ENCODE data around the gene CLDN1.

CLDN1 gene

GRCh38 chr3:190302212-190302867 lies 19.9 kb downstream of the CLDN1 start:
- Histone ChIP-seq H3K4me3 (ENCODE audit: low read depth in 1 of 2, low read length in 2 of 2) (no peak overlapping the region), H3K27ac (ENCODE audit: low read depth, low read length) (no peak overlapping the region), H3K36me3 (ENCODE audit: control insufficient read depth in 1 of 2, insufficient read depth in 2 of 2, low read length in 2 of 2) (no peaks in the 10 kb centered on the region), H3K4me1 (ENCODE audit: control insufficient read depth in 1 of 2, insufficient read depth in 2 of 2, low read length in 2 of 2) (peaks cover 11 to 15% of the 10 kb centered on the region in 2 donors), H3K27me3 (ENCODE audit: control insufficient read depth in 1 of 2, insufficient read depth in 2 of 2, low read length in 2 of 2) (no peaks in the 10 kb centered on the region), H3K9ac (ENCODE audit: low read depth in 1 of 2, low read length in 2 of 2) (no peak overlapping the region), H3K9me3 (ENCODE audit: control insufficient read depth in 1 of 2, low read length in 2 of 2) (no peaks in the 10 kb centered on the region)

- Histone ChIP-seq H3K9me3 (ENCODE audit: control insufficient read depth in 1 of 2, low read length in 2 of 2) (no peaks in the 10 kb centered on the region), H3K9ac (ENCODE audit: low read depth in 1 of 2, low read length in 2 of 2) (no peak overlapping the region), H3K27ac (ENCODE audit: low read depth, low read length) (no peak overlapping the region), H3K36me3 (ENCODE audit: control insufficient read depth in 1 of 2, insufficient read depth in 2 of 2, low read length in 2 of 2) (no peaks in the 10 kb centered on the region), H3K4me1 (ENCODE audit: control insufficient read depth in 1 of 2, insufficient read depth in 2 of 2, low read length in 2 of 2) (peaks cover 5 to 8% of the 10 kb centered on the region in 2 donors), H3K4me3 (ENCODE audit: low read depth in 1 of 2, low read length in 2 of 2) (no peak overlapping the region), H3K27me3 (ENCODE audit: control insufficient read depth in 1 of 2, insufficient read depth in 2 of 2, low read length in 2 of 2) (no peaks in the 10 kb centered on the region)
These were observed 20.7 kb downstream of the CLDN1 start for GRCh38 chr3:190301591-190301990.

GRCh38 chr3:190299969-190300368 lies 22.3 kb downstream of the CLDN1 start:
- Histone ChIP-seq H3K4me1 (ENCODE audit: control insufficient read depth in 1 of 2, insufficient read depth in 2 of 2, low read length in 2 of 2) (no peaks in the 10 kb centered on the region), H3K9me3 (ENCODE audit: control insufficient read depth in 1 of 2, low read length in 2 of 2) (no peaks in the 10 kb centered on the region), H3K9ac (ENCODE audit: low read depth in 1 of 2, low read length in 2 of 2) (no peak overlapping the region), H3K27me3 (ENCODE audit: control insufficient read depth in 1 of 2, insufficient read depth in 2 of 2, low read length in 2 of 2) (no peaks in the 10 kb centered on the region), H3K27ac (ENCODE audit: low read depth, low read length) (no peak overlapping the region), H3K36me3 (ENCODE audit: control insufficient read depth in 1 of 2, insufficient read depth in 2 of 2, low read length in 2 of 2) (no peaks in the 10 kb centered on the region), H3K4me3 (ENCODE audit: low read depth in 1 of 2, low read length in 2 of 2) (no peak overlapping the region)

GRCh38 chr3:190294030-190294429 lies 28.2 kb downstream of the CLDN1 start:
- peaks cover 3 to 6% of the 10 kb centered on the region in 2 donors for H3K9me3 ChIP-seq (ENCODE audit: control insufficient read depth in 1 of 2, low read length in 2 of 2)
- no peaks in the 10 kb centered on the region for H3K36me3 ChIP-seq (ENCODE audit: control insufficient read depth in 1 of 2, insufficient read depth in 2 of 2, low read length in 2 of 2)
- no peaks in the 10 kb centered on the region for H3K27me3 ChIP-seq (ENCODE audit: control insufficient read depth in 1 of 2, insufficient read depth in 2 of 2, low read length in 2 of 2)
- no peak overlapping the region for H3K9ac ChIP-seq (ENCODE audit: low read depth in 1 of 2, low read length in 2 of 2)
- H3K4me1 ChIP-seq (ENCODE audit: control insufficient read depth in 1 of 2, insufficient read depth in 2 of 2, low read length in 2 of 2), result no peaks in the 10 kb centered on the region
- H3K27ac ChIP-seq (ENCODE audit: low read depth, low read length), result no peak overlapping the region
- no peak overlapping the region for H3K4me3 ChIP-seq (ENCODE audit: low read depth in 1 of 2, low read length in 2 of 2)

GRCh38 chr3:190293621-190294020 lies 28.6 kb downstream of the CLDN1 start:
- H3K27me3 ChIP-seq (ENCODE audit: control insufficient read depth in 1 of 2, insufficient read depth in 2 of 2, low read length in 2 of 2), result no peaks in the 10 kb centered on the region
- H3K4me1 ChIP-seq (ENCODE audit: control insufficient read depth in 1 of 2, insufficient read depth in 2 of 2, low read length in 2 of 2), result no peaks in the 10 kb centered on the region
- H3K9me3 ChIP-seq (ENCODE audit: control insufficient read depth in 1 of 2, low read length in 2 of 2), result peaks cover 3 to 6% of the 10 kb centered on the region in 2 donors
- no peaks in the 10 kb centered on the region for H3K36me3 ChIP-seq (ENCODE audit: control insufficient read depth in 1 of 2, insufficient read depth in 2 of 2, low read length in 2 of 2)
- no peak overlapping the region for H3K27ac ChIP-seq (ENCODE audit: low read depth, low read length)
- H3K9ac ChIP-seq (ENCODE audit: low read depth in 1 of 2, low read length in 2 of 2), result no peak overlapping the region
- H3K4me3 ChIP-seq (ENCODE audit: low read depth in 1 of 2, low read length in 2 of 2), result no peak overlapping the region

- no peaks in the 10 kb centered on the region for H3K27me3 ChIP-seq (ENCODE audit: control insufficient read depth in 1 of 2, insufficient read depth in 2 of 2, low read length in 2 of 2)
- no peaks in the 10 kb centered on the region for H3K4me1 ChIP-seq (ENCODE audit: control insufficient read depth in 1 of 2, insufficient read depth in 2 of 2, low read length in 2 of 2)
- no peak overlapping the region for H3K4me3 ChIP-seq (ENCODE audit: low read depth in 1 of 2, low read length in 2 of 2)
- H3K27ac ChIP-seq (ENCODE audit: low read depth, low read length), result no peak overlapping the region
- peaks cover 3 to 6% of the 10 kb centered on the region in 2 donors for H3K9me3 ChIP-seq (ENCODE audit: control insufficient read depth in 1 of 2, low read length in 2 of 2)
- no peaks in the 10 kb centered on the region for H3K36me3 ChIP-seq (ENCODE audit: control insufficient read depth in 1 of 2, insufficient read depth in 2 of 2, low read length in 2 of 2)
- no peak overlapping the region for H3K9ac ChIP-seq (ENCODE audit: low read depth in 1 of 2, low read length in 2 of 2)
These were observed 30.2 kb downstream of the CLDN1 start for GRCh38 chr3:190291994-190292584.

GRCh38 chr3:190289989-190290388 lies 32.3 kb downstream of the CLDN1 start:
- no peak overlapping the region for H3K9ac ChIP-seq (ENCODE audit: low read depth in 1 of 2, low read length in 2 of 2)
- H3K27ac ChIP-seq (ENCODE audit: low read depth, low read length), result no peak overlapping the region
- no peaks in the 10 kb centered on the region for H3K4me1 ChIP-seq (ENCODE audit: control insufficient read depth in 1 of 2, insufficient read depth in 2 of 2, low read length in 2 of 2)
- no peaks in the 10 kb centered on the region for H3K27me3 ChIP-seq (ENCODE audit: control insufficient read depth in 1 of 2, insufficient read depth in 2 of 2, low read length in 2 of 2)
- no peak overlapping the region for H3K4me3 ChIP-seq (ENCODE audit: low read depth in 1 of 2, low read length in 2 of 2)
- H3K36me3 ChIP-seq (ENCODE audit: control insufficient read depth in 1 of 2, insufficient read depth in 2 of 2, low read length in 2 of 2), result no peaks in the 10 kb centered on the region
- H3K9me3 ChIP-seq (ENCODE audit: control insufficient read depth in 1 of 2, low read length in 2 of 2), result peaks cover 3 to 12% of the 10 kb centered on the region in 2 donors

- H3K4me1 ChIP-seq (ENCODE audit: control insufficient read depth in 1 of 2, insufficient read depth in 2 of 2, low read length in 2 of 2), result no peaks in the 10 kb centered on the region
- no peak overlapping the region for H3K4me3 ChIP-seq (ENCODE audit: low read depth in 1 of 2, low read length in 2 of 2)
- H3K27me3 ChIP-seq (ENCODE audit: control insufficient read depth in 1 of 2, insufficient read depth in 2 of 2, low read length in 2 of 2), result no peaks in the 10 kb centered on the region
- no peak overlapping the region for H3K27ac ChIP-seq (ENCODE audit: low read depth, low read length)
- H3K36me3 ChIP-seq (ENCODE audit: control insufficient read depth in 1 of 2, insufficient read depth in 2 of 2, low read length in 2 of 2), result no peaks in the 10 kb centered on the region
- peaks cover 3 to 12% of the 10 kb centered on the region in 2 donors for H3K9me3 ChIP-seq (ENCODE audit: control insufficient read depth in 1 of 2, low read length in 2 of 2)
- no peak overlapping the region for H3K9ac ChIP-seq (ENCODE audit: low read depth in 1 of 2, low read length in 2 of 2)
These were observed 33.4 kb downstream of the CLDN1 start for GRCh38 chr3:190288836-190289235.

GRCh38 chr3:190286014-190286413 lies 36.2 kb downstream of the CLDN1 start:
- H3K27me3 ChIP-seq (ENCODE audit: control insufficient read depth in 1 of 2, insufficient read depth in 2 of 2, low read length in 2 of 2), result no peaks in the 10 kb centered on the region
- H3K27ac ChIP-seq (ENCODE audit: low read depth, low read length), result no peak overlapping the region
- no peak overlapping the region for H3K9ac ChIP-seq (ENCODE audit: low read depth in 1 of 2, low read length in 2 of 2)
- peaks cover 0 to 6% of the 10 kb centered on the region in 2 donors for H3K9me3 ChIP-seq (ENCODE audit: control insufficient read depth in 1 of 2, low read length in 2 of 2)
- no peak overlapping the region for H3K4me3 ChIP-seq (ENCODE audit: low read depth in 1 of 2, low read length in 2 of 2)
- no peaks in the 10 kb centered on the region for H3K4me1 ChIP-seq (ENCODE audit: control insufficient read depth in 1 of 2, insufficient read depth in 2 of 2, low read length in 2 of 2)
- H3K36me3 ChIP-seq (ENCODE audit: control insufficient read depth in 1 of 2, insufficient read depth in 2 of 2, low read length in 2 of 2), result no peaks in the 10 kb centered on the region

GRCh38 chr3:190281308-190282051 lies 40.8 kb downstream of the CLDN1 start:
- Histone ChIP-seq H3K36me3 (ENCODE audit: control insufficient read depth in 1 of 2, insufficient read depth in 2 of 2, low read length in 2 of 2) (no peaks in the 10 kb centered on the region), H3K9me3 (ENCODE audit: control insufficient read depth in 1 of 2, low read length in 2 of 2) (peaks cover 0 to 6% of the 10 kb centered on the region in 2 donors), H3K27ac (ENCODE audit: low read depth, low read length) (no peak overlapping the region), H3K4me1 (ENCODE audit: control insufficient read depth in 1 of 2, insufficient read depth in 2 of 2, low read length in 2 of 2) (no peaks in the 10 kb centered on the region), H3K4me3 (ENCODE audit: low read depth in 1 of 2, low read length in 2 of 2) (no peak overlapping the region), H3K9ac (ENCODE audit: low read depth in 1 of 2, low read length in 2 of 2) (no peak overlapping the region), H3K27me3 (ENCODE audit: control insufficient read depth in 1 of 2, insufficient read depth in 2 of 2, low read length in 2 of 2) (no peaks in the 10 kb centered on the region)
